ENCODE data around the gene CEP85.

GRCh38 chr1:26317612-26318337 is 83.8 kb downstream of the CEP85 start, which contains the start of gene CD52:
- TF ChIP-seq SIN3A (IDR thresholded peaks at IDR 0.05; ENCODE audit: borderline replicate concordance, insufficient read depth, low read depth, low read length), result no peak
- TF ChIP-seq, protein P1, sequence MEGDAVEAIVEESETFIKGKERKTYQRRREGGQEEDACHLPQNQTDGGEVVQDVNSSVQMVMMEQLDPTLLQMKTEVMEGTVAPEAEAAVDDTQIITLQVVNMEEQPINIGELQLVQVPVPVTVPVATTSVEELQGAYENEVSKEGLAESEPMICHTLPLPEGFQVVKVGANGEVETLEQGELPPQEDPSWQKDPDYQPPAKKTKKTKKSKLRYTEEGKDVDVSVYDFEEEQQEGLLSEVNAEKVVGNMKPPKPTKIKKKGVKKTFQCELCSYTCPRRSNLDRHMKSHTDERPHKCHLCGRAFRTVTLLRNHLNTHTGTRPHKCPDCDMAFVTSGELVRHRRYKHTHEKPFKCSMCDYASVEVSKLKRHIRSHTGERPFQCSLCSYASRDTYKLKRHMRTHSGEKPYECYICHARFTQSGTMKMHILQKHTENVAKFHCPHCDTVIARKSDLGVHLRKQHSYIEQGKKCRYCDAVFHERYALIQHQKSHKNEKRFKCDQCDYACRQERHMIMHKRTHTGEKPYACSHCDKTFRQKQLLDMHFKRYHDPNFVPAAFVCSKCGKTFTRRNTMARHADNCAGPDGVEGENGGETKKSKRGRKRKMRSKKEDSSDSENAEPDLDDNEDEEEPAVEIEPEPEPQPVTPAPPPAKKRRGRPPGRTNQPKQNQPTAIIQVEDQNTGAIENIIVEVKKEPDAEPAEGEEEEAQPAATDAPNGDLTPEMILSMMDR (IDR thresholded peaks at IDR 0.05), result no peak

Data from Panc1 (cell line).